Sigmoid colon (tissue), 7 donors: ENCODE data around the gene CNIH4. TPM values are rescaled to one million over a fixed set of nuclear protein-coding genes. Genes with fewer than 3 reads are reported as not detected.
"Not testable (repeated sequence)": the region's sequence is repeated elsewhere in the genome, so short reads cannot be mapped to it uniquely, and the experiment has no call there.

Source experiments
- DNase-seq: peaks from one replicate; pipeline ENCODE4 v3.0.0-alpha.2; 2019
- H3K27ac ChIP-seq, 4 donors: fragments of 200-600 bp; sonication (generic); one replicate each; pipeline ENCODE4 v1.5.1; 2016 to 2019; ENCODE audit warnings: mild to moderate bottlenecking in 1 of 4
- H3K27me3 ChIP-seq, 3 donors: fragments of 200-600 bp; sonication (generic); one replicate each; pipeline ENCODE4 v1.5.1; 2019; ENCODE audit warnings: mild to moderate bottlenecking in 1 of 3
- H3K36me3 ChIP-seq, 4 donors: fragments of 200-600 bp; sonication (generic); one replicate each; pipeline ENCODE4 v1.5.1; 2016 to 2019
- H3K4me1 ChIP-seq, 4 donors: fragments of 200-600 bp; sonication (generic); one replicate each; pipeline ENCODE4 v1.5.1; 2017 to 2019
- H3K4me3 ChIP-seq, 4 donors: fragments of 200-600 bp; sonication (generic); one replicate each; pipeline ENCODE4 v1.5.1; 2017 to 2019; ENCODE audit warnings: mild to moderate bottlenecking in 2 of 4, moderate library complexity in 1 of 4
- H3K9me3 ChIP-seq, 4 donors: fragments of 200-600 bp in 3 of 4; sonication (generic) in 3 of 4; one replicate each; pipeline versions ENCODE4 v1.5.1 to v1.6.1; 2013 to 2019
- EP300 ChIP-seq, 4 donors: sonication (generic); formaldehyde crosslinking; IDR thresholded peaks; one replicate each; pipeline ENCODE4 v1.6.1; 2017; ENCODE audit warnings: antibody characterized with exemption in 4 of 4
- POLR2A ChIP-seq, 2 donors: fragments of 450-650 bp; IDR thresholded peaks; one replicate each; pipeline ENCODE4 v1.6.1; 2016; ENCODE audit warnings: antibody characterized with exemption in 2 of 2, mild to moderate bottlenecking in 2 of 2, moderate library complexity in 2 of 2
- POLR2AphosphoS5 ChIP-seq, 4 donors: sonication (generic); formaldehyde crosslinking; IDR thresholded peaks; one replicate each; pipeline ENCODE4 v1.6.1; 2017; ENCODE audit warnings: antibody characterized with exemption in 4 of 4
- WGBS, 2 donors: extraction: QIAGEN DNeasy Blood & Tissue Kit; methylation state at CpG; one replicate each; pipeline ENCODE4 v1.1.7; 2013; 5-methylcytosine and 5-hydroxymethylcytosine counted together
- intact Hi-C: fragments of 100-400 bp; cut with DNase I; formaldehyde crosslinking; loops from one replicate; pipeline ENCODE4 v1.15.1; 2023
- polyA plus RNA-seq, 3 donors: library from polyadenylated mRNA; stranded (reverse); fragments of 200-250 nt; gene quantifications; one replicate each; pipeline ENCODE4 v1.2.3, GENCODE V29; 2013
- total RNA-seq, 4 donors: library from RNA; depleted of rRNA; stranded (reverse); fragments of >200 nt; gene quantifications; one replicate each; pipeline ENCODE4 v1.1.0, GENCODE V29; 2016
- TF ChIP-seq, protein P1 (sequence below), 4 experiments: fragments of 450-650 bp in 3 of 4; fragments of 200-600 bp in 1 of 4; IDR thresholded peaks; one replicate each; pipeline ENCODE4 v1.5.1; 2016 to 2019; ENCODE audit warnings: antibody characterized with exemption in 4 of 4, mild to moderate bottlenecking in 3 of 4, moderate library complexity in 2 of 4
- donor health status: healthy with polysubstance abuse.
- donor health status: Bipolar disorder and iron deficiency.
- donor health status: healthy.

The CNIH4 gene
- total RNA-seq: 10 to 100 TPM; 26.0 to 42.8 (median 28.7) TPM
- 10 to 100 TPM; 37.2 to 65.5 (median 57.1) TPM for polyA plus RNA-seq

DNA sequence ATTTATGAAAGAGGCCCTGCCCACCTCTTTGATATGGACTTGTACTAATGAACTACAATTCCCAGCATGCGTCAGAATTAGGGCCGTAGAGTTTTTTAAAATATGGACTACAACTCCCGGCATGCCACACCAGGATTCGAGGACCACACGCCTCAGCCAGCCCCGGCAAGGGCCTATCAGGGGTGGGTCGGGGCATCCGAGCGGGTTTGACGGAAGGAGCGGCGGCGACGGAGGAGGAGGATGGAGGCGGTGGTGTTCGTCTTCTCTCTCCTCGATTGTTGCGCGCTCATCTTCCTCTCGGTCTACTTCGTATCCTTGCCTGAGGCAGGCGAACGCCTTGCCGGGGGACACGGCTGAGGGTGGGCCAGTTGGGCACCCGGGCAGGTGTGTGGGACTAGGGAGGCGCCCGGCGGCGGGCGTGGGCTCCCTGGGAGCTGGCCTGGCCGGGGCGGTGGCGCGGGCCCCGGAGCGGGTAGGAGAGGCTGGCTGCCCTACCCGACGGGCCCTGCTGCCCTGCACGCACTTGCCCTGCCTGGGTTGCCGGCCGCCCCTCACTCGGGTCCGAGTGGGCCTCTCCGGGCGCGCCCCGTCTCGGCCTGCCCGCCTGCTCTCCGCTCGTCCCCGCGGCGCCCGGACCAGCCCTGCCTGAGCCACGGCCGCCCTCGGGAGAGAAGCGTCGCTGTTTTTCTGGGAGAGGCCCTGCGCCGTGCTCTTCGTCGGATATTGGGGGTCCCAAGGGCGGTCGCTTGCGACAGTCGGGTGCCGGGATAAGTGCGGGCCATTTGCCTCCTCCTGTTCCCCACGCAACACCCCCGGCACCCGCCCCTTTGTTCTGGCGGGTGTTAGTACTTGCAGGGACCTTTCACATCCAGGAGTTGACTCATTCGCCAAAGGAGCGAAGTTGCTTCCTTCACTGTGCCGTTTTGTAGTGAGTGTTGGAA lies at the start of gene CNIH4:
TSS of gene CNIH4 (plus strand) at position 195 of the 941 bp plus-strand sequence. CDS start at position 241, 46 bp downstream.
- Histone ChIP-seq H3K4me3 (peak within 1 kb of the TSS; percentile 75 to 100 (median 90)), H3K36me3 (peaks cover 0 to 4% (median 0%) of the 10 kb centered on the region in 4 donors), H3K27me3 (no peaks in the 10 kb centered on the region), H3K27ac (peak within 1 kb of the TSS; percentile 90 to 97 (median 95)), H3K4me1 (peaks cover 0 to 29% (median 25%) of the 10 kb centered on the region in 4 donors), H3K9me3 (no peaks in the 10 kb centered on the region)
- DNase-seq: peak; percentile 96
- TF ChIP-seq EP300 (IDR thresholded peaks at IDR 0.05): no peak
- peak; percentile 86 to 93 for TF ChIP-seq POLR2A (IDR thresholded peaks at IDR 0.05)
- TF ChIP-seq POLR2AphosphoS5 (IDR thresholded peaks at IDR 0.05): peak; percentile 97 to 99 (median 98)
- TF ChIP-seq, protein P1, sequence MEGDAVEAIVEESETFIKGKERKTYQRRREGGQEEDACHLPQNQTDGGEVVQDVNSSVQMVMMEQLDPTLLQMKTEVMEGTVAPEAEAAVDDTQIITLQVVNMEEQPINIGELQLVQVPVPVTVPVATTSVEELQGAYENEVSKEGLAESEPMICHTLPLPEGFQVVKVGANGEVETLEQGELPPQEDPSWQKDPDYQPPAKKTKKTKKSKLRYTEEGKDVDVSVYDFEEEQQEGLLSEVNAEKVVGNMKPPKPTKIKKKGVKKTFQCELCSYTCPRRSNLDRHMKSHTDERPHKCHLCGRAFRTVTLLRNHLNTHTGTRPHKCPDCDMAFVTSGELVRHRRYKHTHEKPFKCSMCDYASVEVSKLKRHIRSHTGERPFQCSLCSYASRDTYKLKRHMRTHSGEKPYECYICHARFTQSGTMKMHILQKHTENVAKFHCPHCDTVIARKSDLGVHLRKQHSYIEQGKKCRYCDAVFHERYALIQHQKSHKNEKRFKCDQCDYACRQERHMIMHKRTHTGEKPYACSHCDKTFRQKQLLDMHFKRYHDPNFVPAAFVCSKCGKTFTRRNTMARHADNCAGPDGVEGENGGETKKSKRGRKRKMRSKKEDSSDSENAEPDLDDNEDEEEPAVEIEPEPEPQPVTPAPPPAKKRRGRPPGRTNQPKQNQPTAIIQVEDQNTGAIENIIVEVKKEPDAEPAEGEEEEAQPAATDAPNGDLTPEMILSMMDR (IDR thresholded peaks at IDR 0.05): no peak
- WGBS, 2 donors: 0% methylated on average over 78 of the region's 78 CpGs
- intact Hi-C loops: loop anchor here (2.0 to 5.0 kb wide), 2 partner anchors 26 to 100 kb away; partner anchors contain the start of gene NVL

DNA sequence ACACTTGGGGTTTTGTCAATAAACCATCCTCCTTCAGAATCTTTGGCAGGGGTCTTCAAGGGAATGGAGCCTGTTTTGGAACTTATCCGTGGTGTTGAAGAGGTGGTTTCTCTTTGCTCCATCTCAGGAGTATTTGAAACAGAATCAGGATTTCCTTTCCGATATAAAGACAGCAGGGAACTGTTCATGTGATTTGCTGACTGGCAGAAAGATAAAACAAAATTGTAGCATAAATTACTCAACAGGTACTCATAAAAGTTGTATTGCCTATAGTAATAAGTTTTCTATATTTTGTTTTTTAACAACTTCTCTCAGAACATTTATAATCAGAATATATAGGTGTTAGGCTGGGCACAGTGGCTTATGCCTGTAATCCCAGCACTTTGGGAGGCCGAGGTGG lies 48.6 kb upstream of the CNIH4 start:
- Histone ChIP-seq H3K27me3 (no peaks in the 10 kb centered on the region), H3K4me1 (no peaks in the 10 kb centered on the region), H3K4me3 (no peak overlapping the region), H3K9me3 (no peaks in the 10 kb centered on the region), H3K27ac (no peak overlapping the region), H3K36me3 (peaks cover 15 to 98% (median 27%) of the 10 kb centered on the region in 4 donors)
- intact Hi-C loops: no loop called here
- WGBS, 2 donors: 92 to 95% methylated on average over 3 of the region's 3 CpGs
- TF ChIP-seq, protein P1 (IDR thresholded peaks at IDR 0.05): no peak
- TF ChIP-seq POLR2AphosphoS5 (IDR thresholded peaks at IDR 0.05) (no peak), EP300 (IDR thresholded peaks at IDR 0.05) (no peak), POLR2A (IDR thresholded peaks at IDR 0.05) (no peak)
- no peak for DNase-seq

DNA sequence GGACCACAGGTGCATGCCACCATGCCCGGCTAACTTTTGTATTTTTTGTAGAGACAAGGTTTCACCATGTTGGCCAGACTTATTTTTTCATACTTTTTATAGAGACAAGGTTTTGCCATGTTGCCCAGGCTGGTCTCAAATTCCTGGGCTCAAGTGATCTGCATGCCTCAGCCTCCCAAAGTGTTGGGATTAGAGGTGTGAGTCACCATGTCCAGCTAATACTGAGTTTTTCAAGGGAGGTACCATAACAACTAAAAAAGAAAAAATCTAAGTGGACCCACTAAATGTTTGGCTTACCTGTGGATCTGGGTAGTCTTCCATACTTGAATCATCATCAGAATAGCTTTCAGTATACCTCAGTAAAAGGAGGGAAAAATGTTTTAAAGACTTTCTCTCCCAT lies 45.2 kb upstream of the CNIH4 start:
- not testable (repeated sequence) for DNase-seq, H3K4me3 ChIP-seq
- WGBS, 2 donors: 96 to 100% methylated on average over 1 of the region's 1 CpG

DNA sequence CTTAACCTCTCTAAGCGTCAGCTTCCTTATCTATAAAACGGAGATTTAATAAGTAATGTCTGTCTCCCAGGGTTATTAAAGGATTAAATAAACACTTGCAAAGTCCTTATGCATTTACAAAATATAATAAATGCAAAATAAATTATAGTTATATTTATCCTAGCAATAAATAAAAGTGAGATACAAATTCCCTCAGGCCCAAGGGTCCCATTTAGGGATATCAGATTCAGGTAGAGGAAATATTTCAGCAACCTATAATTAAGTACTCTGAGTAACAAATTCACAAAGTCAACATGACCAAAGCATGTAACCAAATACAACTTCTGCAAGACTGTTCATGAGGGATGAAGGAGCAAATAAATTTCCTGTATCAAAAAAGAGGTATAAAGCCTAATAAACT lies 44.7 kb upstream of the CNIH4 start:
- no peak overlapping the region for H3K4me3 ChIP-seq
- 82 to 88% methylated on average over 2 of the region's 2 CpGs for WGBS, 2 donors
- no peaks in the 10 kb centered on the region for H3K4me1 ChIP-seq
- no peak for DNase-seq
- intact Hi-C loops: no loop called here
- no peak overlapping the region for H3K27ac ChIP-seq
- peaks cover 3 to 95% (median 9%) of the 10 kb centered on the region in 4 donors for H3K36me3 ChIP-seq
- no peaks in the 10 kb centered on the region for H3K27me3 ChIP-seq
- H3K9me3 ChIP-seq: no peaks in the 10 kb centered on the region
- TF ChIP-seq POLR2A (IDR thresholded peaks at IDR 0.05): no peak
- TF ChIP-seq, protein P1 (IDR thresholded peaks at IDR 0.05): no peak
- TF ChIP-seq EP300 (IDR thresholded peaks at IDR 0.05): no peak
- no peak for TF ChIP-seq POLR2AphosphoS5 (IDR thresholded peaks at IDR 0.05)

More for the DNA sequence above, 45.2 kb upstream of the CNIH4 start:
- intact Hi-C loops, H3K27me3 ChIP-seq, H3K27ac ChIP-seq, H3K4me1 ChIP-seq, H3K9me3 ChIP-seq: not testable (repeated sequence)
- peaks cover 3 to 95% (median 9%) of the 10 kb centered on the region in 4 donors for H3K36me3 ChIP-seq

DNA sequence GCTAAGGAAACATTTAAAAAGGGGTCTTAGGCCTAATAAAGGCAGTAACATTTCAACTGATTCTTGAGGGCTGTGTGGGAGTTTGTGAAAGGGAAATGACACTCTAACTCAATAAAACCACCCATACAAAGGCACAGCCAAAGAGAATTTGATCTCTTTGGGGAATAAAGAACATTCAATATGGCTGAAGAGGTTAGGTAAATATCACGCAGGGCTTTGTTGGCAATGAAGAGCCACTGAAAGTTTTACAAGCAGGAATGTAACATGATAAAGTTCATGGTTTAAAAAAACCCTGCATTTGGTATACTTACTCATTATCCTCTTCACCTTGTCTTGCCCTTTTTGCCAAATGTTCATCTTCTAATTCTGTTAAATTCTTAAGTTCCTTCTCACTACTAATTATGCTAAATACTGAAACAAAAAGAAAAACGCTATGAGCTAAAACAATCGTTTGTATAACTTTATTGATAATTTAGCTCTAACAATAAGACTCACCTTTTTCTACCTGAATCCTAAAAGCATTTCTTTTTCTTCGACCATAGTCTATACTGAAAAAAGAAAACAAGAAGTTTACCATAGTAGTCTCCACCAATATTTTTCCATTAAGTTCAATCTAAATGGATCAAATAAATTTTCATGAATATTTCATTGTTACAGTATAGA lies 39.2 kb upstream of the CNIH4 start:
- intact Hi-C loops: no loop called here
- H3K9me3 ChIP-seq: no peaks in the 10 kb centered on the region
- no peak overlapping the region for H3K27ac ChIP-seq
- DNase-seq: no peak
- WGBS, 2 donors: 29 to 76% methylated on average over 4 of the region's 4 CpGs
- TF ChIP-seq EP300 (IDR thresholded peaks at IDR 0.05) (no peak), POLR2AphosphoS5 (IDR thresholded peaks at IDR 0.05) (no peak), POLR2A (IDR thresholded peaks at IDR 0.05) (no peak)
- TF ChIP-seq, protein P1 (IDR thresholded peaks at IDR 0.05): no peak
- no peak overlapping the region for H3K4me3 ChIP-seq
- no peaks in the 10 kb centered on the region for H3K4me1 ChIP-seq
- H3K36me3 ChIP-seq: peaks cover 0 to 47% (median 5%) of the 10 kb centered on the region in 4 donors
- H3K27me3 ChIP-seq: no peaks in the 10 kb centered on the region
